H9 (cell line): Measurements from ENCODE around the gene ARHGAP4. TPM values are rescaled to one million over a fixed set of nuclear protein-coding genes. Genes with fewer than 3 reads are reported as not detected.

ENCODE experiments used
- DNase-seq: peaks from one replicate; pipeline ENCODE4 v3.0.0-alpha.2; 2017
- H2AFZ ChIP-seq: one replicate; pipeline ENCODE4 v1.6.1; 2013; ENCODE audit warnings: mild to moderate bottlenecking, low read length, control low read depth, moderate library complexity
- H2AK5ac ChIP-seq: 2 replicates; pipeline ENCODE4 v1.6.1; 2013; ENCODE audit warnings: low read length, control low read depth, mixed read lengths; ENCODE audit not compliant: insufficient read length
- H2BK120ac ChIP-seq: one replicate; pipeline ENCODE4 v1.6.1; 2013; ENCODE audit warnings: low read depth, mild to moderate bottlenecking, low read length, control low read depth, inconsistent platforms; ENCODE audit not compliant: poor library complexity, severe bottlenecking
- H2BK12ac ChIP-seq: 2 replicates; pipeline ENCODE4 v1.6.1; 2013; ENCODE audit warnings: low read length, control low read depth, mixed read lengths, low read depth; ENCODE audit not compliant: insufficient read length
- H2BK15ac ChIP-seq: 2 replicates; pipeline ENCODE4 v1.6.1; 2013; ENCODE audit warnings: low read depth, low read length, control low read depth
- H2BK20ac ChIP-seq: one replicate; pipeline ENCODE4 v1.6.1; 2013; ENCODE audit warnings: low read depth, mild to moderate bottlenecking, low read length, control low read depth, inconsistent platforms; ENCODE audit not compliant: poor library complexity, severe bottlenecking
- H2BK5ac ChIP-seq: 2 replicates; pipeline ENCODE4 v1.6.1; 2013; ENCODE audit warnings: low read length, control low read depth, mixed read lengths; ENCODE audit not compliant: insufficient read length
- H3K14ac ChIP-seq: 2 replicates; pipeline ENCODE4 v1.6.1; 2013; ENCODE audit warnings: low read length, control low read depth; ENCODE audit not compliant: insufficient read depth
- H3K18ac ChIP-seq: 2 replicates; pipeline ENCODE4 v1.6.1; 2013; ENCODE audit warnings: low read depth, mild to moderate bottlenecking, mixed read lengths, low read length, control low read depth; ENCODE audit not compliant: insufficient read length
- H3K23ac ChIP-seq: 2 replicates; pipeline ENCODE4 v1.6.1; 2013; ENCODE audit warnings: low read length, control low read depth, mixed read lengths, low read depth; ENCODE audit not compliant: insufficient read length
- H3K23me2 ChIP-seq: 2 replicates; pipeline ENCODE4 v1.6.1; 2013; ENCODE audit warnings: low read depth, mild to moderate bottlenecking, mixed read lengths, low read length, control low read depth; ENCODE audit not compliant: insufficient read length, poor library complexity, severe bottlenecking
- H3K27ac ChIP-seq: 2 replicates; pipeline ENCODE4 v1.5.1; 2013; ENCODE audit warnings: low read length, control low read depth, mixed read lengths, low read depth; ENCODE audit not compliant: insufficient read length
- H3K27me3 ChIP-seq: 2 replicates; pipeline ENCODE4 v1.6.1; 2013; ENCODE audit warnings: low read length, control low read depth, inconsistent platforms; ENCODE audit not compliant: insufficient read depth
- H3K4ac ChIP-seq: 2 replicates; pipeline ENCODE4 v1.6.1; 2013; ENCODE audit warnings: low read depth, mild to moderate bottlenecking, control low read depth, inconsistent platforms, low read length, moderate library complexity
- H3K4me1 ChIP-seq: 2 replicates; pipeline ENCODE4 v1.6.1; 2013; ENCODE audit warnings: low read length, control low read depth, inconsistent platforms; ENCODE audit not compliant: insufficient read depth
- H3K4me2 ChIP-seq: 2 replicates; pipeline ENCODE4 v1.6.1; 2013; ENCODE audit warnings: low read length, control low read depth, mixed read lengths; ENCODE audit not compliant: insufficient read length, insufficient read depth
- H3K56ac ChIP-seq: 2 replicates; pipeline ENCODE4 v1.6.1; 2013; ENCODE audit warnings: low read depth, mild to moderate bottlenecking, mixed read lengths, low read length, control low read depth; ENCODE audit not compliant: insufficient read length
- H3K79me1 ChIP-seq: 2 replicates; pipeline ENCODE4 v1.6.1; 2013; ENCODE audit warnings: low read depth, mild to moderate bottlenecking, moderate library complexity, low read length, control low read depth, inconsistent platforms; ENCODE audit not compliant: insufficient read depth, poor library complexity, severe bottlenecking
- H3K79me2 ChIP-seq: 2 replicates; pipeline ENCODE4 v1.6.1; 2013; ENCODE audit warnings: low read length, control low read depth, inconsistent platforms; ENCODE audit not compliant: insufficient read depth
- H3K9ac ChIP-seq: 2 replicates; pipeline ENCODE4 v1.6.1; 2013; ENCODE audit warnings: low read length, control low read depth, mixed read lengths; ENCODE audit not compliant: insufficient read length; ENCODE audit errors: extremely low read depth
- H3K9me3 ChIP-seq: one replicate; pipeline ENCODE4 v1.6.1; 2013; ENCODE audit warnings: low read depth, low read length, inconsistent platforms; ENCODE audit not compliant: control insufficient read depth
- H3T11ph ChIP-seq: one replicate; pipeline ENCODE4 v1.6.1; 2013; ENCODE audit warnings: mild to moderate bottlenecking, low read length, control low read depth, inconsistent platforms
- H4K20me1 ChIP-seq: one replicate; pipeline ENCODE4 v1.6.1; 2013; ENCODE audit not compliant: control insufficient read depth, insufficient read length, insufficient read depth
- H4K5ac ChIP-seq: 2 replicates; pipeline ENCODE4 v1.6.1; 2013; ENCODE audit warnings: low read depth, mild to moderate bottlenecking, mixed read lengths, low read length, control low read depth; ENCODE audit not compliant: insufficient read length
- H4K8ac ChIP-seq: replicated peaks from 2 replicates; pipeline ENCODE4 v1.6.1; 2013; ENCODE audit warnings: low read length, control low read depth, mixed read lengths, low read depth; ENCODE audit not compliant: insufficient read length
- H4K91ac ChIP-seq: 2 replicates; pipeline ENCODE4 v1.6.1; 2013; ENCODE audit warnings: low read depth, mild to moderate bottlenecking, moderate library complexity, mixed read lengths, low read length, control low read depth; ENCODE audit not compliant: insufficient read length
- H3K27ac Mint-ChIP-seq, 3 experiments: 2 replicates in 2 of 3; 3 replicates in 1 of 3; pipeline ENCODE4 v1.8.0; 2020 to 2021; ENCODE audit warnings: mixed read lengths in 3 of 3, mild to moderate bottlenecking in 1 of 3, moderate library complexity in 1 of 3
- H3K27me3 Mint-ChIP-seq: 2 replicates; pipeline ENCODE4 v1.8.0; 2021; ENCODE audit warnings: low read depth, mild to moderate bottlenecking, moderate library complexity, mixed read lengths
- H3K36me3 Mint-ChIP-seq, 3 experiments: 2 replicates in 2 of 3; 3 replicates in 1 of 3; pipeline ENCODE4 v1.8.0; 2020 to 2021; ENCODE audit warnings: low read depth in 3 of 3, mixed read lengths in 3 of 3; ENCODE audit not compliant: insufficient read depth in 1 of 3
- H3K4me1 Mint-ChIP-seq, 2 experiments: 2 replicates each; pipeline ENCODE4 v1.8.0; 2020; ENCODE audit warnings: mixed read lengths in 2 of 2
- H3K4me3 Mint-ChIP-seq, 2 experiments: 2 replicates in 1 of 2; 3 replicates in 1 of 2; pipeline ENCODE4 v1.8.0; 2020 to 2021; ENCODE audit warnings: mild to moderate bottlenecking in 2 of 2, mixed read lengths in 2 of 2, moderate library complexity in 1 of 2
- H3K9me3 Mint-ChIP-seq, 2 experiments: 2 replicates in 1 of 2; 3 replicates in 1 of 2; pipeline ENCODE4 v1.8.0; 2020; ENCODE audit warnings: mild to moderate bottlenecking in 2 of 2, mixed read lengths in 2 of 2, moderate library complexity in 1 of 2
- WGBS: extraction: QIAGEN DNeasy Blood & Tissue Kit; methylation state at CpG from one replicate; pipeline ENCODE4 v1.1.7; 2013; ENCODE audit warnings: missing lambda C conversion rate, low lambda C conversion rate, mixed read lengths; ENCODE audit not compliant: insufficient read length; ENCODE audit errors: extremely low coverage; 5-methylcytosine and 5-hydroxymethylcytosine counted together
- total RNA-seq: library from RNA; stranded (reverse); gene quantifications from 2 replicates; pipeline ENCODE4 v1.2.1, GENCODE V29; 2021
- TF ChIP-seq, protein P1 (sequence below): fragments of 200-600 bp; sonication (generic); conservative IDR thresholded peaks from 3 replicates; pipeline ENCODE4 v1.8.0; 2021; ENCODE audit warnings: antibody characterized with exemption, mild to moderate bottlenecking

Gene ARHGAP4
- total RNA-seq, 1 experiment from 2014 or later: 37.8 TPM

- Histone ChIP-seq H2BK120ac (peak within 1 kb of the TSS; percentile 98), H3K79me1 (no peaks in the 10 kb centered on the region), H2BK5ac (peak within 1 kb of the TSS; percentile 94), H4K91ac (peak within 1 kb of the TSS; percentile 81), H3K18ac (peak within 1 kb of the TSS; percentile 100), H3T11ph (peak within 1 kb of the TSS; percentile 73), H2BK12ac (peak within 1 kb of the TSS; percentile 41), H3K14ac (peak within 1 kb of the TSS; percentile 100), H4K5ac (peak within 1 kb of the TSS; percentile 88), H3K4me2 (peak within 1 kb of the TSS; percentile 48), H3K9me3 (no peaks in the 10 kb centered on the region), H4K20me1 (no peaks in the 10 kb centered on the region), H4K8ac (no peak within 1 kb of the TSS), H3K9ac (peak within 1 kb of the TSS; percentile 99), H2BK15ac (no peak within 1 kb of the TSS), H2AK5ac (no peak within 1 kb of the TSS), H3K4me1 (no peaks in the 10 kb centered on the region; the same call in 1 of the 2 replicates), H3K56ac (peak within 1 kb of the TSS; percentile 83), H3K4ac (peak within 1 kb of the TSS; percentile 88; the same call in 1 of the 2 replicates), H3K79me2 (peaks cover 21% of the 10 kb centered on the region; the same call in 1 of the 2 replicates), H2BK20ac (no peak within 1 kb of the TSS), H3K23me2 (peaks cover 18% of the 10 kb centered on the region), H3K23ac (no peak within 1 kb of the TSS), H2AFZ (no peak within 1 kb of the TSS), H3K27ac (peak within 1 kb of the TSS; percentile 94), H3K27me3 (no peaks in the 10 kb centered on the region)
- Mint-ChIP-seq H3K4me3 (peak within 1 kb of the TSS; percentile 100), H3K4me1 (peaks cover 27 to 36% of the 10 kb centered on the region in 2 experiments), H3K36me3 (peaks cover 6 to 18% (median 8%) of the 10 kb centered on the region in 3 experiments), H3K9me3 (peaks cover 4 to 11% of the 10 kb centered on the region in 2 experiments; a peak in 4 of 5 replicates), H3K27me3 (no peaks in the 10 kb centered on the region), H3K27ac (peak within 1 kb of the TSS; percentile 100)
- DNase-seq: peak; percentile 79
- no CpG with 5 or more reads among the region's 103 CpGs for WGBS
- TF ChIP-seq, protein P1, sequence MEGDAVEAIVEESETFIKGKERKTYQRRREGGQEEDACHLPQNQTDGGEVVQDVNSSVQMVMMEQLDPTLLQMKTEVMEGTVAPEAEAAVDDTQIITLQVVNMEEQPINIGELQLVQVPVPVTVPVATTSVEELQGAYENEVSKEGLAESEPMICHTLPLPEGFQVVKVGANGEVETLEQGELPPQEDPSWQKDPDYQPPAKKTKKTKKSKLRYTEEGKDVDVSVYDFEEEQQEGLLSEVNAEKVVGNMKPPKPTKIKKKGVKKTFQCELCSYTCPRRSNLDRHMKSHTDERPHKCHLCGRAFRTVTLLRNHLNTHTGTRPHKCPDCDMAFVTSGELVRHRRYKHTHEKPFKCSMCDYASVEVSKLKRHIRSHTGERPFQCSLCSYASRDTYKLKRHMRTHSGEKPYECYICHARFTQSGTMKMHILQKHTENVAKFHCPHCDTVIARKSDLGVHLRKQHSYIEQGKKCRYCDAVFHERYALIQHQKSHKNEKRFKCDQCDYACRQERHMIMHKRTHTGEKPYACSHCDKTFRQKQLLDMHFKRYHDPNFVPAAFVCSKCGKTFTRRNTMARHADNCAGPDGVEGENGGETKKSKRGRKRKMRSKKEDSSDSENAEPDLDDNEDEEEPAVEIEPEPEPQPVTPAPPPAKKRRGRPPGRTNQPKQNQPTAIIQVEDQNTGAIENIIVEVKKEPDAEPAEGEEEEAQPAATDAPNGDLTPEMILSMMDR: no peak
Measured at GRCh38 chrX:153972368-153973126, 46.5 kb upstream of the ARHGAP4 start, which contains the start of gene TMEM187. Gene TMEM187 (plus strand): TSS chrX:153972754. CDS start chrX:153982063, 9,309 bp downstream.
